Neural crest cell (in vitro differentiated cells): ENCODE results near the gene SLC50A1. TPM values are rescaled to one million over a fixed set of nuclear protein-coding genes. Genes with fewer than 3 reads are reported as not detected.

Experiments
- DNase-seq: peaks from one replicate; pipeline ENCODE4 v3.0.0; 2021; ENCODE audit warnings: low read depth, mixed read lengths, low spot score
- H3K27ac Mint-ChIP-seq: one replicate; pipeline ENCODE4 v1.8.0; 2021; ENCODE audit warnings: mild to moderate bottlenecking, mixed read lengths; ENCODE audit not compliant: unreplicated experiment
- H3K27me3 Mint-ChIP-seq: 2 replicates; pipeline ENCODE4 v1.8.0; 2021; ENCODE audit warnings: low read depth, mild to moderate bottlenecking, mixed read lengths
- H3K36me3 Mint-ChIP-seq: 2 replicates; pipeline ENCODE4 v1.8.0; 2021; ENCODE audit warnings: low read depth, mild to moderate bottlenecking, mixed read lengths
- H3K4me1 Mint-ChIP-seq: 2 replicates; pipeline ENCODE4 v1.8.0; 2021; ENCODE audit warnings: mixed read lengths
- H3K4me3 Mint-ChIP-seq: one replicate; pipeline ENCODE4 v1.8.0; 2021; ENCODE audit warnings: mild to moderate bottlenecking, mixed read lengths
- H3K9me3 Mint-ChIP-seq: 2 replicates; pipeline ENCODE4 v1.8.0; 2021; ENCODE audit warnings: mixed read lengths
- CTCF ChIP-seq: fragments of 200-600 bp; sonication (generic); conservative IDR thresholded peaks from 2 replicates; pipeline ENCODE4 v1.5.0; 2021; ENCODE audit warnings: antibody characterized with exemption, mild to moderate bottlenecking
- total RNA-seq: library from RNA; stranded (reverse); gene quantifications from 2 replicates; pipeline ENCODE4 v1.2.1, GENCODE V29; 2021

The SLC50A1 gene
- total RNA-seq, 1 donor from 2014 or later, result 23.2 TPM

GRCh38 chr1:155184835-155185782, 49.5 kb downstream of the SLC50A1 start:
- Mint-ChIP-seq H3K27ac (no peak overlapping the region), H3K27me3 (peaks cover 5% of the 10 kb centered on the region), H3K4me3 (no peak overlapping the region), H3K9me3 (no peaks in the 10 kb centered on the region), H3K4me1 (peaks cover 6% of the 10 kb centered on the region), H3K36me3 (peaks cover 4% of the 10 kb centered on the region)
- no peak for TF ChIP-seq CTCF
- DNase-seq, result no peak

- Mint-ChIP-seq H3K4me3 (no peak overlapping the region), H3K4me1 (peaks cover 6% of the 10 kb centered on the region), H3K9me3 (no peaks in the 10 kb centered on the region), H3K27me3 (peaks cover 5% of the 10 kb centered on the region), H3K27ac (no peak overlapping the region), H3K36me3 (peaks cover 4% of the 10 kb centered on the region)
- DNase-seq, result no peak
- TF ChIP-seq CTCF, result no peak
These were observed 50.1 kb downstream of the SLC50A1 start for GRCh38 chr1:155185783-155186066.

GRCh38 chr1:155186067-155186793, 50.6 kb downstream of the SLC50A1 start:
- Mint-ChIP-seq H3K27ac (peak overlapping the region; percentile 43), H3K9me3 (no peaks in the 10 kb centered on the region), H3K36me3 (peaks cover 4% of the 10 kb centered on the region), H3K4me3 (no peak overlapping the region), H3K4me1 (peaks cover 6% of the 10 kb centered on the region), H3K27me3 (peaks cover 5% of the 10 kb centered on the region)
- TF ChIP-seq CTCF, result no peak
- no peak for DNase-seq

GRCh38 chr1:155186794-155187455, 51.3 kb downstream of the SLC50A1 start:
- DNase-seq, result no peak
- peak overlapping the region; percentile 47 for H3K4me3 Mint-ChIP-seq
- H3K4me1 Mint-ChIP-seq, result peaks cover 7% of the 10 kb centered on the region
- no peaks in the 10 kb centered on the region for H3K9me3 Mint-ChIP-seq
- no peak for TF ChIP-seq CTCF
- H3K27ac Mint-ChIP-seq, result no peak overlapping the region
- H3K27me3 Mint-ChIP-seq, result peaks cover 5% of the 10 kb centered on the region
- peaks cover 4% of the 10 kb centered on the region for H3K36me3 Mint-ChIP-seq

GRCh38 chr1:155187456-155187891, 51.8 kb downstream of the SLC50A1 start:
- Mint-ChIP-seq H3K36me3 (peaks cover 4% of the 10 kb centered on the region), H3K27ac (peak overlapping the region; percentile 98), H3K4me1 (peaks cover 13% of the 10 kb centered on the region), H3K4me3 (peak overlapping the region; percentile 70), H3K9me3 (no peaks in the 10 kb centered on the region), H3K27me3 (peaks cover 5% of the 10 kb centered on the region)
- no peak for DNase-seq
- no peak for TF ChIP-seq CTCF
